HG03097 (cell line): ENCODE measurements around the gene KBTBD7.

Experiments used
- ATAC-seq: cut with Tn5 transposase; IDR thresholded peaks from one replicate; pipeline ENCODE4 v1.9.1; 2021; ENCODE audit not compliant: unreplicated experiment, low FRiP score

Gene KBTBD7

GRCh38 chr13:41193919-41194824, at the start of gene KBTBD7:
KBTBD7 (minus strand) TSS chr13:41194569; CDS start chr13:41194257, 312 bp downstream.
- peak; percentile 90 for ATAC-seq

- ATAC-seq: no peak
Observed at GRCh38 chr13:41241626-41242025, 47.3 kb upstream of the KBTBD7 start.

- ATAC-seq: no peak
Observed at GRCh38 chr13:41236369-41236768, 42.0 kb upstream of the KBTBD7 start.

- no peak for ATAC-seq
Observed at GRCh38 chr13:41232578-41233480, 38.5 kb upstream of the KBTBD7 start.

- no peak for ATAC-seq
Observed at GRCh38 chr13:41231786-41232185, 37.4 kb upstream of the KBTBD7 start.

- ATAC-seq: no peak
Observed at GRCh38 chr13:41231025-41231677, 36.8 kb upstream of the KBTBD7 start.

GRCh38 chr13:41229356-41229755, 35.0 kb upstream of the KBTBD7 start:
- ATAC-seq: no peak

GRCh38 chr13:41224113-41225110, 30.0 kb upstream of the KBTBD7 start:
- no peak for ATAC-seq

- no peak for ATAC-seq
Observed at GRCh38 chr13:41222259-41222852, 28.0 kb upstream of the KBTBD7 start.

- ATAC-seq: no peak
Observed at GRCh38 chr13:41220401-41220800, 26.0 kb upstream of the KBTBD7 start.

GRCh38 chr13:41216160-41216559, 21.8 kb upstream of the KBTBD7 start:
- no peak for ATAC-seq

GRCh38 chr13:41213919-41214318, 19.6 kb upstream of the KBTBD7 start:
- no peak for ATAC-seq

GRCh38 chr13:41213316-41213715, 18.9 kb upstream of the KBTBD7 start:
- no peak for ATAC-seq

GRCh38 chr13:41212881-41213280, 18.5 kb upstream of the KBTBD7 start:
- no peak for ATAC-seq

- no peak for ATAC-seq
Observed at GRCh38 chr13:41211062-41211461, 16.7 kb upstream of the KBTBD7 start.

GRCh38 chr13:41206467-41206866, 12.1 kb upstream of the KBTBD7 start:
- ATAC-seq: no peak

- ATAC-seq: no peak
Observed at GRCh38 chr13:41203810-41204209, 9.4 kb upstream of the KBTBD7 start.

GRCh38 chr13:41200126-41200525, 5.8 kb upstream of the KBTBD7 start:
- ATAC-seq: no peak

GRCh38 chr13:41199526-41199925, 5.2 kb upstream of the KBTBD7 start:
- peak; percentile 52 for ATAC-seq
